Measurements from ENCODE around the gene WDR18.
A peak's percentile ranks its signal among the peaks of the same experiment; 100 is the strongest.

Gene WDR18

DNA sequence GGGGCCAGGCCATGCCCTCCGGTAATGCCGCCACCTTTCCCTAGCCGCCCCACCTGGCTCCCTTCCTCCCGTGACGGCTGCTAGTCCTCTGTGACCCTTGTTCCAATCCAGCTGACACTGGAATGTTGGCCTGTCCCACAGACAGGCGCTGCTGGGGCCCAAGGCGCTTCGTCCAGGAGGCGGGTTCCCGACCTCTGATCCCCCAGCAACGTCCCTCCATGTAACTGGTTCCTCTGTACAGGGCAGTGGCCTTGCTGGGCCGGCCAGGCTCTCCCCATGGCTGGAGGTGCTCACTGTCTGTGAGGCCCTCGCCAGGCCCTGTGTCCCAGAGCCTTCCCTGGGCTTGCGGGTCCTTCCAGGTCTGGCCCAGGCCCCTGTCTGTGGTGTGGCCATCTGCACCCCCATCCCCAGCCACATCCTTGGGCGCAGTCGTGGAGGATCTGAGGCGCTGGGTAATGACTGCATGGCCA, 9.3 kb downstream of the WDR18 start:
- DNase-seq: no peak

DNA sequence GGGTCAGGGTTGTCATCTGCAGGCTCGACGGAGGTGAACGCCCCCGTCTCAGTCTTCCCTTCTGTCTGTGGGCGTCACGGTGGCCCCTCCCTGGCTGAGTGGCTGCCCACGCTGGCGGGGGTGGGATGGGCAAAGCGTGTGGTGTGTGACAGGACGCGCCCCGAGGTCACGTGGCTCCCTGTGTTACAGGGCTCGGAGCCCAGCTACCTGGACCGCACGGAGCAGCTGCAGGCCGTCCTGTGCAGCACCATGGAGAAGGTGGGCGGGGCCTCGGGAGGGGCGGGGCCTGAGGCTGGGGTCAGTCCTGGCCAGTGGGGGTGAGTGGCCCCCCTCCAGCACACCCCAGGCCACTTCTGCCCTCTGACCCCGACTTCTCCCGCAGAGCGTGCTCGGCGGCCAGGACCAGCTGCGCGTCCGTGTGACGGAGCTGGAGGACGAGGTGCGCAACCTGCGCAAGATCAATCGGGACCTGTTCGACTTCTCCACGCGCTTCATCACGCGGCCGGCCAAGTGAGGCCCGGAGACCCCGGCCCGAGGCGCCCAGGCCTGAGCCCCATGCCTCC, 9.8 kb downstream of the WDR18 start:
- DNase-seq: no peak

DNA sequence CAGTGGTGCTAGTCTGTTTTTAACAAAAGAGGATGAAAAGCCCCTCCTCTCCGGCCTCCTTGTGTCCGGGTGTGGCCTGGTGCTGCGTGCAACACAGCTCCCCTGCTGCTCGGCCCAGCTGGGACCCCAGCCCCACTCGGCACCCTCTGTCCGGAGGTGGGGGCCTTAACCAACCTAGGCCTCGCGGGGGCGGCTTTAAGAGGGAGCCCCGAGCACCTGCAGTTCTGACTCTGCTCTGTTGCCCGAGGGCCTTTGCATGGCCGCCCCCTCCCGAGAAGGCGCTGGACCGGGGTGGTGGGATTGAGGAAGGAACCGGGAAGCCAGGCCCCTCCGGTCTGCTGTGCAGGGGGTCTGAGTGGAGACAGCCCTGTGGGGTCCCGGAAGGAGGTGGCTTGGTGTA, 10.4 kb downstream of the WDR18 start:
- no peak for DNase-seq

DNA sequence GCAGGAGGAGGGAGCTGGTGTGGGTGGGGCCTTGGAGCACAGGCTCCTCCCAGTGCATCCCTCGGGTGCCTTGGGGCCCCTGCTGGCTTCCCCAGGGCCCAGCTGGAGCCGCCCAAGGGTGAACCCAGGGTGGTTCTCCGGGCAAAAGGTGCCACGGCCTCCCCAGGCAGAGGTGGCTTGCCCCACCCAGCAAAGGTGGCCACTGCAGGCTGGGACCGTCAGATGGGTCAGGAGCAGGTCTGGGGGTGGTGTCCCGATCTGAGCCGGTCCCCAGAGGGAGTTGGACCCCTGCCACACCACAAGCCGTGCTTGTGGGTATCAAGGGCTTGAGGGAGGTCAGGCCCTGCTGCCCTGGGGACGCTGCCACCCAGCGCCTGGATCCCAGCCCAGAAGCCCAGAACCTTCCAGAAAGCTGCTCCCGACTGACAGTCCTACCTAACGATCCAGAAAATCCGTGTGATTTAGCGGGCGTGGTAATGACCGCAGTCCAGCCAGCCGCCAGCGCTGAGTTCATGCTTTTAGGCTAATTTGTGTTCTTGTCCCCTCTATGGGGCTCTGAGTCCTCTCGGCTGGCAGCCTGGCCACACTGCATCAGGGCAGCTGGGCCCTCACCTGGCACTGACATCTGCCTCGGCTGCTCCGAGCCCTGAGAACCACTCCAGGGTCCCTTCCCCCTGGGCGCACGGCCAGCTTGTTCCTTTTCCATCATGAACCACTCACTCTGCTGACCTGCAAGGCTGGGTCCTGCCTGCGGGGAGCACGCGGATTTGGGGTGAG, 11.1 kb downstream of the WDR18 start:
- DNase-seq: peak; percentile 63 to 82

DNA sequence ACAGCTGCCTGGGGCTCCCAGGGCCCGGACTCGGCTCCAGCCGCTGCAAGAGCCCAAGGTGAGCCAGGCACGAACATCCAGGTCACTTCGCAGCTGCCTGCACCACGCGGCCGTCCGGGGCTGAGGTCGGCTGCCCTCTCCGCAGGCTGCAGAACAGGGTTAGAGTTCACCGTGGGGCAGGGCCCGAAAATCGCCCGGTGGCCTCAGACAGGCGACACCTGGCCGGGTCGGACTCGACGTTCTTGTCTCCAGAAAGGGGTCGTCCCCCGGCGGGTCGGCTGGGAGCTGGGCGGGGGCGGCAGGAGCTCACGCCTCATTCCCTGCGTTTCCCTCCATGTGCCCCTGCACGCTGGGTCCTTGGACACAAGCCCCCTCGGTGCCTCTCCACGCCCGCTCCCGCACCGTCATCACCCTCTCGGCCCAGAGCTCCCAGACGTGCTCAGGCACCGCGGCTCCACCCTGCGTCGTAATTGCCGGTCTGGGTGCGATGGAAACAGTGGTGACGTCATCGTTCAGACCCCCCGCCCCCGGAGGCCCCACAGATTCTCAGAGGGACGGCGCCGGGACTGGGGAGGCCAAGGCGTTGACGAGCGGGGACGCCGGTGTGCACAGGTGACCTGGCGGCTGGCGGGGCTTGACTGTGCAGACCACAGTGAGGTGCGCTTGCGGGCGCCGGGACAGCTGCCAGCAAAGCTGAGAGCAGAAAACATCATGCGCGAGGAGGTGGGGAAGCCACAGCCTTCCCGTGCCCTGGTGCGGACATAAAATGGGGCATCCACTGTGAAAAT, 12.1 kb downstream of the WDR18 start:
- DNase-seq: peak; percentile 22 to 66

DNA sequence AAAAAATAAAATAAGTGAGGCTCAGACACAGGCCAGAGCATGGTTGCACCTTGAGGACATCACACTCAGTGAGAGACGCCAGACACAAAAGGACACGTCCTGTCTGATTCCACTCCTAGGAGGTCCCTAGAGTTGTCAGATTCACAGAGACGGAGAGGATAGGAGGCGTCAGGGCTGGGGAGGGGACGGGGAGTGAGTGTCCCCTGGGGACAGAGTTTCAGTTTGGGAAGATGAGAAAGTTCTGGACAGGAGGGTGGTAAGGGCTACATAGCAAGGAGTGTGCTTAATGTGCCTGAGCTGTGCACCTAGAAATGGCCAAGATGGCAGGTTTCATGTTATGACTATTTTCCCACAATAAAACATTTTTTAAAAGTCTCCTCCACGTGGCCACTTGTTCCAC, 13.9 kb downstream of the WDR18 start:
- DNase-seq: no peak

DNA sequence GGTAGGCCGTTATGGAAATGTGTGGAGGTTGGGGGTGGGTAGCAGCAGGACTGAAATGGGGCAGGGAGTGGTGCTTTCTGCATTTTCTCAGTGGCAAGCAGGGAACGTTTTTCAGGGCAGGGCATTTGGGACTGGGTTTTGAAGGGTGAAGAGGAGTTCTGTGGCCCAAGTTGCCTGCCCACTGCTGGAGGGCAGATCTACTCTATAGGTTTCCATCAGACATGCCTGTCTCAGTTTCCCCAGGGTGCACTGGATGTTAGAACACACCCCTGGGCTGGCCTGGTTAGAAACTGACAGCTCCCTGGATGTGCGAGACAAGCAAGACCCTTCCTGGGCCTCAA, 15.2 kb downstream of the WDR18 start:
- no peak for DNase-seq

DNA sequence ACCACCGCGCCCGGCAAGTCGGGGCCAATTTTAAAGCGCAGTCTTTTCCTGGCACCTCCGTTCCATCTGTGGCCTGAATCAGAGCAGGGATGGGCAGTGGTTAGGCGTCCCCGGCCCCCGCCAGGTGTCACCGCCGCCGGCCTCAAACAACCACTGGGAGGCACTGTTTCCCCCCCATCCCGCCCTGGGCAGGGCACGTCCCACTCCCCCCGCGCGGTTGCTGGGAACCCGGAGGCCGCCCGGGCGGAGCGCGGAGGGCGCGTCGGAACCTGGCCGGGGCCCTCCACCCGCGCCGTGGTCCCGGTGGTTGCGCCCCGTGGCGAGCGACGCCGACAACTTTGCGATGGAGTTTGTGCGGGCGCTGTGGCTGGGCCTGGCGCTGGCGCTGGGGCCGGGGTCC, 15.9 kb downstream of the WDR18 start, which contains the start of gene GRIN3B:
GRIN3B (plus strand) TSS at position 325 of the 400 bp plus-strand sequence; CDS start at position 344, 19 bp downstream.
- no peak for DNase-seq

DNA sequence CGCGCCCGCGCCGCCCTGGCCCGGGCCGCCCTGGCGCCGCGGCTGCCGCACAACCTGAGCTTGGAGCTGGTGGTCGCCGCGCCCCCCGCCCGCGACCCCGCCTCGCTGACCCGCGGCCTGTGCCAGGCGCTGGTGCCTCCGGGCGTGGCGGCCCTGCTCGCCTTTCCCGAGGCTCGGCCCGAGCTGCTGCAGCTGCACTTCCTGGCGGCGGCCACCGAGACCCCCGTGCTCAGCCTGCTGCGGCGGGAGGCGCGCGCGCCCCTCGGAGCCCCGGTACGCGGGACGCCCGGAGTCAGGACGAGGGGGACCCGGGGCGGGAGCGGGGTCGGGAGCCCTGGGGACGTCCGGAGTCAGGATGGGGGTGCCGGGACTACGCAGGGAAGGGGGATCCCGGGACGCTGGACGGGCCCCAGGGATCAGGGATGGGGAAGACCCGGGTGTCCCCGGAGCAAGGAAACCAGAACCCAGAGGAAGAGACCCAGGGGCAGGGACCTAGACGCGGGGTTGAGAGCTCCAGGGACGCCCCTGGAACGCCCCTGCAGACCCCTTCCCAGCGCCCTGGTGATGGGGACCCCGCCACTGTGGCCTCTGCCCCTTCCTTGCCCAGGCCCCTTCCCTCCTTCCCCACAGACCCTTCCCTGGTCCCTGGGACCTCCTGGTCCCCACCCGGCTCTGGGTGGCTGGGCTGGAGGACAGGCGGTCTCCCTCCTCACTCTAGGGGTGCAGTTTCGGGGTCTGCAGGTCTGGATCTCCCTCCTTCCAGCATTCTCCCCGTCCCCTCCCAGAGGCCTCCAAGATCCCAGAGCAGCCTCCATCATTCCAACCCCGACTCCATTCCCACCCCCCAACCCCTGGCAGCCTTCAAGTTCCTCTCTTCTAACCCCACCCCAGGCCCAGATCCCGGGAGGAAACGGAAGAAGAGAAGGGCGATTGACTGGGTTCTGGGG, 16.7 kb downstream of the WDR18 start:
- no peak for DNase-seq

DNA sequence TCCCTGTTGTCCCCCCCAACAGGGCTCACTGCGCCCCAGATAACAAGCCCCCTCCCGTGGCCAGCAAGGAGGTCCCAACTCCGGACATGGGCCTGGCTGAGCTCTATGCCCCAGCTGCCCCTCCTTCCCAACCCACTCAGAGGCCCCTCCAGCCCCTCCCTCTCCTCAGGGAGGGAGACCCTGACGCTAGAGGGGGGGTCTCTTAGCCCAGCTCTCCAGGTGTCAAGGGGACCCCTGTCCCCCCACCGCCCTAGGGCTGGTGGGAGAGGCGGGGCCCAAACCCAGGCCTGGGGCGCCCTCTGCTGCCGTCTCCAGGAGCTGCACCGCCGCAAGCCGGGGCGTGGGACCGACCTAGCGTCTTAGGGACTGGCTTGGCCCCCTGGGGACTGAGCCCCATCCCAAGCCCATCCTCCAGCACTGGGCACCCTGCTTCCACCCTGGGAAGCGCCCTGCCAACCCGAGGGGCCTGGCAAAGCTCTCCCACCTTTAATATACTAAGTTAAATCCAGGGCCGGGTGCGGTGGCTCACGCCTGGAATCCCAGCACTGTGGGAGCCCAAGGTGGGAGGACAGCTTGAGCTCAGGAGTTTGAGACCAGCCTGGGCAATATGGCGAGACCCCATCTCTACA, 17.5 kb downstream of the WDR18 start:
- DNase-seq: no peak

DNA sequence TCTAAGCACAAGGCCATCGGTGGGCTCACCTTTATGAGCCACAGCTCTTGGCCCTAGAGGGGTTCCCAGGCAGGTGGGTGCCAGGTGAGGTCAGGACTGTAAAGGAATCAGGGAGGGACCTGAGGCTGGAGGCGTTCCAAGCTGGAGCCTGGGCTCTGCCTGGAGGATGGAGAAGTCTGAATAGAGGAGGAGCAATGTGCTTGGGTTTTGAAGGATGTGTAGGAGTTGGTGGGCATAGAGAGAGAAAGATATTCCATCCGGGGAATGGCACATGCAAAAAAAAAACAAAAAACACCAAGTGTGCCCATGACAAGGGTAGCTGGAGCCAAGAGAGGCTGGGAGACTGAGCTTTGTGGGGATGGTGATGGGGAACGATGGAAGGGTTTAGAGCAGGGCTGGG, 18.5 kb downstream of the WDR18 start:
- no peak for DNase-seq

DNA sequence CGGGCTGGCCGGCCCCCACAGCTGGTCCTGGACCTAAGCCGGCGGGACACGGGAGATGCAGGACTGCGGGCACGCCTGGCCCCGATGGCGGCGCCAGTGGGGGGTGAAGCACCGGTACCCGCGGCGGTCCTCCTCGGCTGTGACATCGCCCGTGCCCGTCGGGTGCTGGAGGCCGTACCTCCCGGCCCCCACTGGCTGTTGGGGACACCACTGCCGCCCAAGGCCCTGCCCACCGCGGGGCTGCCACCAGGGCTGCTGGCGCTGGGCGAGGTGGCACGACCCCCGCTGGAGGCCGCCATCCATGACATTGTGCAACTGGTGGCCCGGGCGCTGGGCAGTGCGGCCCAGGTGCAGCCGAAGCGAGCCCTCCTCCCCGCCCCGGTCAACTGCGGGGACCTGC, 19.1 kb downstream of the WDR18 start:
- no peak for DNase-seq

DNA sequence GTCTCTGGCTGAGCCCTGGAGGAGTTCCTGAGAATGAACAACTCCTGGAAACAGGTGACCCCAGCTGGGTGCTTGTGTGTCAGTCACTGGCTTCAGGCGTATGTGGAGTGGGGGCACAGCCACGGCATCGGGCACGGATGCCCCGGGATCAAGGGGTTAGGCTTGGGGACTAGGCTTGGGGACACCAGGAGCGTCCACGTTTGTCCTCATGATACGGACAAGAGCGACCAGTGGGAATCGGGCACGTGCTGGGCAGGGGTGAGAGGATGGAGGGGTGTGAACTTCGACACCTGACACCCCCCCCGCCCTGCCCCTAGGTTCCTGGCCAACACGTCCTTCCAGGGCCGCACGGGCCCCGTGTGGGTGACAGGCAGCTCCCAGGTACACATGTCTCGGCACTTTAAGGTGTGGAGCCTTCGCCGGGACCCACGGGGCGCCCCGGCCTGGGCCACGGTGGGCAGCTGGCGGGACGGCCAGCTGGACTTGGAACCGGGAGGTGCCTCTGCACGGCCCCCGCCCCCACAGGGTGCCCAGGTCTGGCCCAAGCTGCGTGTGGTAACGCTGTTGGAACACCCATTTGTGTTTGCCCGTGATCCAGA, 20.2 kb downstream of the WDR18 start:
- no peak for DNase-seq

DNA sequence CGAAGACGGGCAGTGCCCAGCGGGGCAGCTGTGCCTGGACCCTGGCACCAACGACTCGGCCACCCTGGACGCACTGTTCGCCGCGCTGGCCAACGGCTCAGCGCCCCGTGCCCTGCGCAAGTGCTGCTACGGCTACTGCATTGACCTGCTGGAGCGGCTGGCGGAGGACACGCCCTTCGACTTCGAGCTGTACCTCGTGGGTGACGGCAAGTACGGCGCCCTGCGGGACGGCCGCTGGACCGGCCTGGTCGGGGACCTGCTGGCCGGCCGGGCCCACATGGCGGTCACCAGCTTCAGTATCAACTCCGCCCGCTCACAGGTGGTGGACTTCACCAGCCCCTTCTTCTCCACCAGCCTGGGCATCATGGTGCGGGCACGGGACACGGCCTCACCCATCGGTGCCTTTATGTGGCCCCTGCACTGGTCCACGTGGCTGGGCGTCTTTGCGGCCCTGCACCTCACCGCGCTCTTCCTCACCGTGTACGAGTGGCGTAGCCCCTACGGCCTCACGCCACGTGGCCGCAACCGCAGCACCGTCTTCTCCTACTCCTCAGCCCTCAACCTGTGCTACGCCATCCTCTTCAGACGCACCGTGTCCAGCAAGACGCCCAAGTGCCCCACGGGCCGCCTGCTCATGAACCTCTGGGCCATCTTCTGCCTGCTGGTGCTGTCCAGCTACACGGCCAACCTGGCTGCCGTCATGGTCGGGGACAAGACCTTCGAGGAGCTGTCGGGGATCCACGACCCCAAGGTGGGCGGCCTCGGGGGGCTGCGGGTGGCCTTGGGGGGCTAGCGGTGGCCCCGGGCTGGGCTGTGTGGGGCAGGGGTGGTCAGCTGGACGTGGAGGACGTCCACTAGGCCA, 20.9 kb downstream of the WDR18 start:
- no peak for DNase-seq

DNA sequence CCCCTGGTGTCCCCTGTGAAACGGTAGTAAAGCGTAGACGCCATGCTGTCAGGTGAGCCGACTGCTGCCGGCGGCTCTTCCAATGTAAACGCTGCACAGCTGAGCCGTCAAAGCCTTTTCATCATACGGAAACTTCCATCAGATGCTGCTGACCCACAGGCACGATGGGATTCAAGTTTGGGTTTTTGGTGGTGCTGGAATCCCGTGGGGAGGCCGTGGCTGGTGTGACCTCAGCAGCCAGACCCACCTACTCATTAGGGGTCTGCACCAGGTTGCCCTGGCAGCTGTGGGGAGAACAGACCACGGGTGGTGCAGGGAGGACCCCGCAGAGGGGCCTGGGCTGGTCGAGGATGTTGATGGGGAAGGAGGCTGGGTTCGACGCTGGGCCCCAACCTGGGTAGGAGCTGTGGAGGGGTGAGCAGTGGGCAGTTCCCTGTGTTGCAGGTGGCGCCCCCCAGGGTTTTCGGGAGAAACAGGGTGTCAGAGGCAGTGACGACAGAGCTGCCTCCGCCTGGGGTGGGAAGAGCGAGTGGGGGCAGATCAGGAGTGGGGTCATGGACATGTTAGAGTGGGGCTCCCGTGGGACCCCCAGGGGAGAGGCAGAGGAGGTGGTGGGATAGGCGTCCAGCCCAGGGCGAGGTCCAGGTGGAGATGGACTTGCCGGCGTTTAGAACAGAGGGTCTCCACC, 22.7 kb downstream of the WDR18 start:
- DNase-seq: no peak

DNA sequence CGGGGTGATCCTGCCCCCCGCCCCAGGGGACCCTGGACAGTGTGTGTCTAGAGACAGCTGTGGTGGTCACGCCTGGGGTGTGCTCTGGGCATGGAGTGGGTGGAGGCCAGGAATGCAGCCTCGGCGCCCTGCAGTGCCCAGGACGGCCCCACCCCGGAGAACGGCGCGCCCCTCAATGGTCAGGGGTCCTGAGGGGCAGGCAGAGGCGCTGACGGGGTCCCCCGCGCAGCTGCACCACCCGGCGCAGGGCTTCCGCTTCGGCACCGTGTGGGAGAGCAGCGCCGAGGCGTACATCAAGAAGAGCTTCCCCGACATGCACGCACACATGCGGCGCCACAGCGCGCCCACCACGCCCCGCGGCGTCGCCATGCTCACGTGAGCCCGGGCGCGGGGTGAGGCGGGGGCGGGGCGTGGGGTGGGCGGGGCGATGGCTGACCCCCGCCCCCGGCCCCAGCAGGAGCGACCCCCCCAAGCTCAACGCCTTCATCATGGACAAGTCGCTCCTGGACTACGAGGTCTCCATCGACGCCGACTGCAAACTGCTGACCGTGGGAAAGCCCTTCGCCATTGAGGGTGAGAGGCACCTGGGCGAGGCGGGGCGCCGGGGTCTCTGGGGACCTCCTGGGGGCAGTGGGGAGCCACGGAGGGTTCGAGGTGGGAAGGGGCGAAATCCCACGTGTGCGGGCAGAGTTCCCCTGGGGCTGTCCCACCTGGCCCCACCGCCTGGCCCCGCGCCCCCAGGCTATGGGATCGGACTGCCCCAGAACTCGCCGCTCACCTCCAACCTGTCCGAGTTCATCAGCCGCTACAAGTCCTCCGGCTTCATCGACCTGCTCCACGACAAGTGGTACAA, 23.5 kb downstream of the WDR18 start:
- DNase-seq: no peak

DNA sequence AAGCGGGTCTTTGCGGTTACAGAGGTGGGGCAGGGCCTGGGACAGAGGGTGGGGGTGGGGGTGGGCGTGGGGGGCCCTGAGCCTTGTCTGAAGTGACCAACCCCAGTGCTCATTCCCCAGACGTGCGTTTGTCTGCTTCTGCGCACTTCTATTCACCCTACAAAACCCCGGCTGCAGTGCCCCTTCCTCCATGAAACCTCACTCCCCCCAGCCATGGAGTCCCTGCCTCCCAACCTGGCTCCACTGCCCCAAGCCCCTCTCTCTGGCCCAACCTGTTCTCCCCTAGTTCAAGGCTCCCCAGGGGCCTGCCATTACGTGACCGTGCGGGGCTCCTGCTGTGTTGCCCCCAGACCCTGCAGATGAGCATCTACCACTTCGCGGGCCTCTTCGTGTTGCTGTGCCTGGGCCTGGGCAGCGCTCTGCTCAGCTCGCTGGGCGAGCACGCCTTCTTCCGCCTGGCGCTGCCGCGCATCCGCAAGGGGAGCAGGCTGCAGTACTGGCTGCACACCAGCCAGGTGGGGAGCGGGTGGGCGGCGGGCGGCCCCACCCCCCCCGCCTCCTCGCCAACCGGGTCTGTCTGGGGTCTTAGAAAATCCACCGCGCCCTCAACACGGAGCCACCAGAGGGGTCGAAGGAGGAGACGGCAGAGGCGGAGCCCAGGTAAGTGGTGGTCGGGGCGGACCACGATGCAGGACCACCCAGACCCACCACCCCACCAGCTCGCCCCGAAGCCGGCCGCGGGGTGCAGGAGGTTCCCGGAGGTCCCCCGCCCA, 24.3 kb downstream of the WDR18 start:
- DNase-seq: no peak
